ENCODE results near the gene ELL2.
A peak's percentile ranks its signal among the peaks of the same experiment; 100 is the strongest.
"Not testable (repeated sequence)": the region's sequence is repeated elsewhere in the genome, so short reads cannot be mapped to it uniquely, and the experiment has no call there.

ELL2 gene

GRCh38 chr5:95858661-95859595 is 102.7 kb downstream of the ELL2 start:
- Histone ChIP-seq H3K27ac (ENCODE audit: low read depth, low read length) (peak overlapping the region; percentile 99), H3K36me3 (ENCODE audit: insufficient read depth, low read length) (no peaks in the 10 kb centered on the region), H3K4me3 (ENCODE audit: low read depth, low read length) (peak overlapping the region; percentile 58), H3K4me1 (ENCODE audit: control insufficient read depth, insufficient read depth, low read length, unreplicated experiment) (peaks cover 68% of the 10 kb centered on the region), H2AFZ (ENCODE audit: low read length, unreplicated experiment) (no peak overlapping the region), H3K27me3 (ENCODE audit: insufficient read depth, low read length) (no peaks in the 10 kb centered on the region), H3K79me2 (ENCODE audit: control insufficient read depth, insufficient read depth, low read length, unreplicated experiment) (no peaks in the 10 kb centered on the region)

GRCh38 chr5:95858023-95858461 is 103.6 kb downstream of the ELL2 start:
- Histone ChIP-seq H3K79me2 (ENCODE audit: control insufficient read depth, insufficient read depth, low read length, unreplicated experiment) (no peaks in the 10 kb centered on the region), H3K4me3 (ENCODE audit: low read depth, low read length) (peak overlapping the region; percentile 50), H2AFZ (ENCODE audit: low read length, unreplicated experiment) (peak overlapping the region; percentile 36), H3K4me1 (ENCODE audit: control insufficient read depth, insufficient read depth, low read length, unreplicated experiment) (peaks cover 60% of the 10 kb centered on the region), H3K36me3 (ENCODE audit: insufficient read depth, low read length) (no peaks in the 10 kb centered on the region), H3K27me3 (ENCODE audit: insufficient read depth, low read length) (no peaks in the 10 kb centered on the region), H3K27ac (ENCODE audit: low read depth, low read length) (peak overlapping the region; percentile 99)

- no peaks in the 10 kb centered on the region for H3K27me3 ChIP-seq (ENCODE audit: insufficient read depth, low read length)
- H3K79me2 ChIP-seq (ENCODE audit: control insufficient read depth, insufficient read depth, low read length, unreplicated experiment) = no peaks in the 10 kb centered on the region
- H2AFZ ChIP-seq (ENCODE audit: low read length, unreplicated experiment) = peak overlapping the region; percentile 36
- H3K36me3 ChIP-seq (ENCODE audit: insufficient read depth, low read length) = no peaks in the 10 kb centered on the region
- peak overlapping the region; percentile 50; the same call in 1 of the 2 replicates for H3K4me3 ChIP-seq (ENCODE audit: low read depth, low read length)
- H3K4me1 ChIP-seq (ENCODE audit: control insufficient read depth, insufficient read depth, low read length, unreplicated experiment) = peaks cover 53% of the 10 kb centered on the region
- peak overlapping the region; percentile 99 for H3K27ac ChIP-seq (ENCODE audit: low read depth, low read length)
Measured at GRCh38 chr5:95857185-95857945, 104.3 kb downstream of the ELL2 start.

- Histone ChIP-seq H3K27me3 (ENCODE audit: insufficient read depth, low read length) (no peaks in the 10 kb centered on the region), H3K27ac (ENCODE audit: low read depth, low read length) (peak overlapping the region; percentile 99), H2AFZ (ENCODE audit: low read length, unreplicated experiment) (no peak overlapping the region), H3K79me2 (ENCODE audit: control insufficient read depth, insufficient read depth, low read length, unreplicated experiment) (no peaks in the 10 kb centered on the region), H3K36me3 (ENCODE audit: insufficient read depth, low read length) (no peaks in the 10 kb centered on the region), H3K4me1 (ENCODE audit: control insufficient read depth, insufficient read depth, low read length, unreplicated experiment) (peaks cover 45% of the 10 kb centered on the region), H3K4me3 (ENCODE audit: low read depth, low read length) (no peak overlapping the region)
Measured at GRCh38 chr5:95856501-95856981, 105.1 kb downstream of the ELL2 start.

GRCh38 chr5:95853490-95853889 is 108.2 kb downstream of the ELL2 start:
- no peaks in the 10 kb centered on the region for H3K27me3 ChIP-seq (ENCODE audit: insufficient read depth, low read length)
- H3K27ac ChIP-seq (ENCODE audit: low read depth, low read length) = no peak overlapping the region
- H3K4me1 ChIP-seq (ENCODE audit: control insufficient read depth, insufficient read depth, low read length, unreplicated experiment) = peaks cover 36% of the 10 kb centered on the region
- no peak overlapping the region for H2AFZ ChIP-seq (ENCODE audit: low read length, unreplicated experiment)
- H3K4me3 ChIP-seq (ENCODE audit: low read depth, low read length) = no peak overlapping the region
- no peaks in the 10 kb centered on the region for H3K79me2 ChIP-seq (ENCODE audit: control insufficient read depth, insufficient read depth, low read length, unreplicated experiment)
- H3K36me3 ChIP-seq (ENCODE audit: insufficient read depth, low read length) = no peaks in the 10 kb centered on the region

- Histone ChIP-seq H3K27me3 (ENCODE audit: insufficient read depth, low read length) (no peaks in the 10 kb centered on the region), H3K27ac (ENCODE audit: low read depth, low read length) (no peak overlapping the region), H3K36me3 (ENCODE audit: insufficient read depth, low read length) (no peaks in the 10 kb centered on the region), H2AFZ (ENCODE audit: low read length, unreplicated experiment) (no peak overlapping the region), H3K4me1 (ENCODE audit: control insufficient read depth, insufficient read depth, low read length, unreplicated experiment) (peaks cover 33% of the 10 kb centered on the region), H3K79me2 (ENCODE audit: control insufficient read depth, insufficient read depth, low read length, unreplicated experiment) (no peaks in the 10 kb centered on the region), H3K4me3 (ENCODE audit: low read depth, low read length) (no peak overlapping the region)
Measured at GRCh38 chr5:95852567-95852966, 109.1 kb downstream of the ELL2 start.

GRCh38 chr5:95851141-95851540 is 110.5 kb downstream of the ELL2 start:
- H3K36me3 ChIP-seq (ENCODE audit: insufficient read depth, low read length); H3K4me3 ChIP-seq (ENCODE audit: low read depth, low read length); H3K79me2 ChIP-seq (ENCODE audit: control insufficient read depth, insufficient read depth, low read length, unreplicated experiment); H3K27ac ChIP-seq (ENCODE audit: low read depth, low read length); H3K27me3 ChIP-seq (ENCODE audit: insufficient read depth, low read length); H2AFZ ChIP-seq (ENCODE audit: low read length, unreplicated experiment): not testable (repeated sequence)
- H3K4me1 ChIP-seq (ENCODE audit: control insufficient read depth, insufficient read depth, low read length, unreplicated experiment) = peaks cover 28% of the 10 kb centered on the region

GRCh38 chr5:95850391-95850894 is 111.2 kb downstream of the ELL2 start:
- peak overlapping the region; percentile 44; the same call in 1 of the 2 replicates for H3K27ac ChIP-seq (ENCODE audit: low read depth, low read length)
- H3K4me3 ChIP-seq (ENCODE audit: low read depth, low read length) = no peak overlapping the region
- H3K27me3 ChIP-seq (ENCODE audit: insufficient read depth, low read length) = no peaks in the 10 kb centered on the region
- H3K36me3 ChIP-seq (ENCODE audit: insufficient read depth, low read length) = no peaks in the 10 kb centered on the region
- no peaks in the 10 kb centered on the region for H3K79me2 ChIP-seq (ENCODE audit: control insufficient read depth, insufficient read depth, low read length, unreplicated experiment)
- H2AFZ ChIP-seq (ENCODE audit: low read length, unreplicated experiment) = no peak overlapping the region
- peaks cover 28% of the 10 kb centered on the region for H3K4me1 ChIP-seq (ENCODE audit: control insufficient read depth, insufficient read depth, low read length, unreplicated experiment)

- Histone ChIP-seq H3K4me1 (ENCODE audit: control insufficient read depth, insufficient read depth, low read length, unreplicated experiment) (peaks cover 34% of the 10 kb centered on the region), H2AFZ (ENCODE audit: low read length, unreplicated experiment) (peak overlapping the region; percentile 15), H3K27ac (ENCODE audit: low read depth, low read length) (peak overlapping the region; percentile 51), H3K4me3 (ENCODE audit: low read depth, low read length) (no peak overlapping the region), H3K79me2 (ENCODE audit: control insufficient read depth, insufficient read depth, low read length, unreplicated experiment) (no peaks in the 10 kb centered on the region), H3K36me3 (ENCODE audit: insufficient read depth, low read length) (no peaks in the 10 kb centered on the region), H3K27me3 (ENCODE audit: insufficient read depth, low read length) (no peaks in the 10 kb centered on the region)
Measured at GRCh38 chr5:95848701-95849100, 113.0 kb downstream of the ELL2 start.

- H3K4me3 ChIP-seq (ENCODE audit: low read depth, low read length) = no peak overlapping the region
- H3K79me2 ChIP-seq (ENCODE audit: control insufficient read depth, insufficient read depth, low read length, unreplicated experiment) = no peaks in the 10 kb centered on the region
- peak overlapping the region; percentile 7; the same call in 1 of the 2 replicates for H3K27ac ChIP-seq (ENCODE audit: low read depth, low read length)
- no peak overlapping the region for H2AFZ ChIP-seq (ENCODE audit: low read length, unreplicated experiment)
- peaks cover 47% of the 10 kb centered on the region for H3K4me1 ChIP-seq (ENCODE audit: control insufficient read depth, insufficient read depth, low read length, unreplicated experiment)
- no peaks in the 10 kb centered on the region for H3K36me3 ChIP-seq (ENCODE audit: insufficient read depth, low read length)
- no peaks in the 10 kb centered on the region for H3K27me3 ChIP-seq (ENCODE audit: insufficient read depth, low read length)
Measured at GRCh38 chr5:95847261-95847592, 114.4 kb downstream of the ELL2 start.
